ENCODE results near the gene CGB7. TPM values are rescaled to one million over a fixed set of nuclear protein-coding genes. Genes with fewer than 3 reads are reported as not detected.

Gene CGB7
- total and polyA plus RNA-seq, 2 of the 13 experiments (the other 11 are each of a cell fraction or from before 2014, with no cell fraction given) = 0.07 TPM; not detected in 1

GRCh38 chr19:49006905-49007304 lies 50.6 kb downstream of the CGB7 start:
- no peaks in the 10 kb centered on the region for H3K4me1 ChIP-seq (ENCODE audit: insufficient read depth, low read length)
- intact Hi-C loops (cut with micrococcal nuclease; ENCODE audit: unreplicated experiment) (no loop called here), in situ Hi-C loops (cut with HindIII; ENCODE audit: extremely low pct_ligation_motif_present, low pct_unique_long_range_greater_than_20kb) (no loop called here)
- no peak overlapping the region for H3K4me2 ChIP-seq (ENCODE audit: low read depth, low read length)
- H3K4me3 ChIP-seq (replicated peaks in 1 of 3; ENCODE audit: insufficient read depth in 1 of 3, low read depth in 2 of 3, low read length in 3 of 3) = no peak overlapping the region
- H3K36me3 ChIP-seq (replicated peaks in 1 of 2; ENCODE audit: control insufficient read depth in 1 of 2, insufficient read depth in 2 of 2, low read length in 2 of 2) = peaks cover 29 to 70% of the 10 kb centered on the region in 2 experiments
- H2AFZ ChIP-seq (ENCODE audit: low read length) = no peak overlapping the region
- no peak overlapping the region for H3K27ac ChIP-seq (ENCODE audit: extremely low read length, insufficient read depth, low read length)
- H4K20me1 ChIP-seq (ENCODE audit: insufficient read depth, low read length) = no peaks in the 10 kb centered on the region
- no peaks in the 10 kb centered on the region for H3K9me3 ChIP-seq (ENCODE audit: low read length)
- POLR2A ChIA-PET = no interaction called here
- no peak overlapping the region for H3K9ac ChIP-seq (ENCODE audit: insufficient read depth, low read depth, low read length)
- BruUV-seq (replicated peaks) = no TSS peak
- H3K27me3 ChIP-seq (ENCODE audit: control insufficient read depth in 1 of 2, insufficient read depth in 2 of 2, low read length in 2 of 2) = no peaks in the 10 kb centered on the region
- FAIRE-seq (no peak), DNase-seq (ENCODE audit: low spot score) (no peak), ATAC-seq (no peak)
- 100% methylated on average over 2 of the region's 22 CpGs for WGBS (ENCODE audit: low lambda C conversion rate)
- CTCF ChIA-PET (ENCODE audit: low intra/inter-chr PET ratio, low total read pairs) = no interaction called here
- H3K79me2 ChIP-seq (ENCODE audit: insufficient read depth, low read length) = no peaks in the 10 kb centered on the region
- no peak for TF ChIP-seq ZBTB34 (CRISPR knock-in tag; IDR thresholded peaks at IDR 0.05)
- TF ChIP-seq ZC3H4 (CRISPR knock-in tag; IDR thresholded peaks at IDR 0.05; ENCODE audit: borderline replicate concordance) = no peak
- no peak for TF ChIP-seq HBP1 (CRISPR knock-in tag; IDR thresholded peaks at IDR 0.05; ENCODE audit: low read depth)
- TF ChIP-seq ZNF180 (CRISPR knock-in tag; IDR thresholded peaks at IDR 0.05; ENCODE audit: borderline replicate concordance, low read depth) = no peak
- no peak for TF ChIP-seq SNAPC4 (CRISPR knock-in tag; IDR thresholded peaks at IDR 0.05)
- no peak for TF ChIP-seq XBP1 (CRISPR knock-in tag; IDR thresholded peaks at IDR 0.05)
- TF ChIP-seq HOXA3 (CRISPR knock-in tag; IDR thresholded peaks at IDR 0.05) = no peak
- no peak for TF ChIP-seq CCAR2 (optimal IDR thresholded peaks at IDR 0.05; ENCODE audit: low read depth, low read length)
- TF ChIP-seq ZKSCAN5 (CRISPR knock-in tag; IDR thresholded peaks at IDR 0.05) = no peak
- no peak for TF ChIP-seq ZBTB1 (CRISPR knock-in tag; IDR thresholded peaks at IDR 0.05; ENCODE audit: borderline replicate concordance)
- no peak for TF ChIP-seq BATF2 (CRISPR knock-in tag; IDR thresholded peaks at IDR 0.05)
- no peak for TF ChIP-seq SIN3B (IDR thresholded peaks at IDR 0.05; ENCODE audit: low read length)
- TF ChIP-seq NFRKB (IDR thresholded peaks at IDR 0.05) = no peak
- no peak for TF ChIP-seq ZHX1 (CRISPR knock-in tag; IDR thresholded peaks at IDR 0.05; ENCODE audit: low read depth)
